Tibial artery (tissue), 4 donors: Measurements from ENCODE around the gene ZNF609.
A peak's percentile ranks its signal among the peaks of the same experiment; 100 is the strongest.

Experiments
- DNase-seq, 2 donors: peaks; one replicate each; pipeline ENCODE4 v3.0.0-alpha.2; 2019
- H3K27ac ChIP-seq, 2 donors: fragments of 200-600 bp; sonication (generic) in 1 of 2; 1 replicate in 1 of 2; 2 replicates in 1 of 2; pipeline ENCODE4 v1.5.1; 2018 to 2019; ENCODE audit warnings: mild to moderate bottlenecking in 1 of 2
- H3K27me3 ChIP-seq, 2 donors: fragments of 200-600 bp; sonication (generic) in 1 of 2; one replicate each; pipeline versions ENCODE4 v1.5.1 to v1.6.0; 2016 to 2019
- H3K36me3 ChIP-seq, 3 donors: fragments of 200-600 bp; sonication (generic) in 2 of 3; one replicate each; pipeline ENCODE4 v1.5.1; 2016 to 2019; ENCODE audit warnings: mild to moderate bottlenecking in 2 of 3
- H3K4me1 ChIP-seq, 4 donors: fragments of 200-600 bp; sonication (generic) in 2 of 4; 1 replicate in 3 of 4; 2 replicates in 1 of 4; pipeline ENCODE4 v1.5.1; 2016 to 2019
- H3K4me3 ChIP-seq, 2 donors: fragments of 200-600 bp; sonication (generic) in 1 of 2; 1 replicate in 1 of 2; 2 replicates in 1 of 2; pipeline ENCODE4 v1.5.1; 2018 to 2019; ENCODE audit warnings: mild to moderate bottlenecking in 2 of 2
- H3K9me3 ChIP-seq, 3 donors: fragments of 200-600 bp; sonication (generic) in 1 of 3; one replicate each; pipeline ENCODE4 v1.5.1; 2016 to 2019
- intact Hi-C: fragments of 100-400 bp; cut with DNase I; formaldehyde crosslinking; loops from one replicate; pipeline ENCODE4 v1.15.0; 2023; ENCODE audit warnings: low total_unique reads
- TF ChIP-seq, protein P1 (sequence below), 2 experiments: fragments of 200-600 bp in 1 of 2; fragments of 450-650 bp in 1 of 2; IDR thresholded peaks; one replicate each; pipeline ENCODE4 v1.5.1; 2017 to 2019; ENCODE audit warnings: antibody characterized with exemption in 2 of 2, mild to moderate bottlenecking in 1 of 2, moderate library complexity in 1 of 2

ZNF609 gene

GRCh38 chr15:64673866-64674265, 213.5 kb downstream of the ZNF609 start:
- Histone ChIP-seq H3K27me3 (no peaks in the 10 kb centered on the region), H3K4me3 (no peak overlapping the region), H3K36me3 (peaks cover 9 to 50% (median 37%) of the 10 kb centered on the region in 3 donors), H3K4me1 (no peaks in the 10 kb centered on the region), H3K27ac (no peak overlapping the region), H3K9me3 (no peaks in the 10 kb centered on the region)
- DNase-seq = no peak
- intact Hi-C loops = no loop called here
- TF ChIP-seq, protein P1, sequence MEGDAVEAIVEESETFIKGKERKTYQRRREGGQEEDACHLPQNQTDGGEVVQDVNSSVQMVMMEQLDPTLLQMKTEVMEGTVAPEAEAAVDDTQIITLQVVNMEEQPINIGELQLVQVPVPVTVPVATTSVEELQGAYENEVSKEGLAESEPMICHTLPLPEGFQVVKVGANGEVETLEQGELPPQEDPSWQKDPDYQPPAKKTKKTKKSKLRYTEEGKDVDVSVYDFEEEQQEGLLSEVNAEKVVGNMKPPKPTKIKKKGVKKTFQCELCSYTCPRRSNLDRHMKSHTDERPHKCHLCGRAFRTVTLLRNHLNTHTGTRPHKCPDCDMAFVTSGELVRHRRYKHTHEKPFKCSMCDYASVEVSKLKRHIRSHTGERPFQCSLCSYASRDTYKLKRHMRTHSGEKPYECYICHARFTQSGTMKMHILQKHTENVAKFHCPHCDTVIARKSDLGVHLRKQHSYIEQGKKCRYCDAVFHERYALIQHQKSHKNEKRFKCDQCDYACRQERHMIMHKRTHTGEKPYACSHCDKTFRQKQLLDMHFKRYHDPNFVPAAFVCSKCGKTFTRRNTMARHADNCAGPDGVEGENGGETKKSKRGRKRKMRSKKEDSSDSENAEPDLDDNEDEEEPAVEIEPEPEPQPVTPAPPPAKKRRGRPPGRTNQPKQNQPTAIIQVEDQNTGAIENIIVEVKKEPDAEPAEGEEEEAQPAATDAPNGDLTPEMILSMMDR (IDR thresholded peaks at IDR 0.05) = no peak

DNA sequence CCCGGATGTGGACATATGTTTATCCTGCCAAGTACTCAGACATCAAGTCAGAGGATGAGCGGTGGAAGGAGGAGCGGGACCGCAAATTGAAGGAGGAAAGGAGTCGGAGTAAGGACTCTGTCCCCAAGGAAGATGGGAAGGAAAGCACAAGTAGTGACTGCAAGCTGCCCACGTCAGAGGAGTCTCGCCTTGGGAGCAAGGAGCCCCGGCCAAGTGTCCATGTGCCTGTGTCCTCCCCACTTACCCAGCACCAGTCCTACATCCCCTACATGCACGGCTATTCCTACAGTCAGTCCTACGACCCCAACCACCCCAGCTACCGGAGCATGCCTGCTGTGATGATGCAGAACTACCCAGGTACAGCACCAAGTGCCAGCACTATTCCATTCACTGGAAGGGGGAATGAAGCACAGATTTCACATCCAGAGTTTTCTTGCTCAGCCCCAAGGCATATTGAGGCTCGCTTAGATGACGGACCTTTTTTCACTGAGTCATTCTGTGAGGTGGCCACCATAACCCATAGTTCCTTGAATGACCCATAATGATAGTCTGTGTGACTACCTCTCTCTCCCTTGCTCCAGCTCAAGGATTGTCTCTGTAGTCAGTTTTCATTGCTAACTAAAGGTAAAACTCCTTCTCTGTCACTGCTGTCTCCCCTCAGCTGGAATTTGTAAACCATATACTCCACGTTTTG, 217.9 kb downstream of the ZNF609 start:
- Histone ChIP-seq H3K36me3 (peaks cover 32 to 94% (median 67%) of the 10 kb centered on the region in 3 donors), H3K9me3 (no peaks in the 10 kb centered on the region), H3K4me1 (no peaks in the 10 kb centered on the region), H3K27me3 (no peaks in the 10 kb centered on the region), H3K27ac (no peak overlapping the region), H3K4me3 (no peak overlapping the region)
- DNase-seq = no peak
- intact Hi-C loops = no loop called here
- TF ChIP-seq, protein P1 (IDR thresholded peaks at IDR 0.05) = no peak

- Histone ChIP-seq H3K9me3 (no peaks in the 10 kb centered on the region), H3K36me3 (peaks cover 32 to 96% (median 49%) of the 10 kb centered on the region in 3 donors), H3K27ac (no peak overlapping the region), H3K27me3 (no peaks in the 10 kb centered on the region), H3K4me1 (no peaks in the 10 kb centered on the region), H3K4me3 (no peak overlapping the region)
- intact Hi-C loops = loop anchor here (10.0 kb wide), 1 partner anchor 515 kb away; the partner anchor contains the start of gene PPIB
- no peak for DNase-seq
- TF ChIP-seq, protein P1 (IDR thresholded peaks at IDR 0.05) = no peak
These were observed 219.7 kb downstream of the ZNF609 start for GRCh38 chr15:64680097-64680496.

- peak overlapping the region in 1 of 2 donors; percentile 53 for H3K27ac ChIP-seq
- no peaks in the 10 kb centered on the region for H3K9me3 ChIP-seq
- no peak for DNase-seq
- peaks cover 28 to 94% (median 40%) of the 10 kb centered on the region in 3 donors for H3K36me3 ChIP-seq
- TF ChIP-seq, protein P1 (IDR thresholded peaks at IDR 0.05) = peak; percentile 52 to 55
- H3K4me3 ChIP-seq = no peak overlapping the region
- peaks cover 0 to 3% (median 0%) of the 10 kb centered on the region in 4 donors for H3K4me1 ChIP-seq
- intact Hi-C loops = loop anchor here (10.0 kb wide), 1 partner anchor 517 kb away; the partner anchor contains the start of gene PPIB
- H3K27me3 ChIP-seq = no peaks in the 10 kb centered on the region
These were observed 221.1 kb downstream of the ZNF609 start for GRCh38 chr15:64681424-64682024.

DNA sequence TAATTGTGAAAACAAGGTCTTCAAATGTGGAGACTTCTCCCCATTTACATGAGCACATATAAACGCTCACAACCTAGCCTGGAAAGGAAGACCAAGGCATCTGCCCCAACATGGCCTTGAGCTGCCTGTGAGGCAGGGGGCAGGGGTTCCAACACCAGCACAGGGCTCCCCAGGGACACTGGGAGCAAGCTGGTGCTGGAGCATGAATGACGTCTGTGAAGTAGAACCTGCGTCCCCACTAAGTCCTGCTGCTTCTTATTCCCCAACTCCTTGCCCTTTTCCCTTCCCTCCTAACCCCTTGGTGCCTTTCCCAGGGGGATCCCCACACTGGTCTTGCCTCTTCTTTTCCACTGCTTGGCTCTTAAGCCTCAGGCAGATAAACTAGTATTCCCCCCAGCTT, 221.9 kb downstream of the ZNF609 start:
- intact Hi-C loops = loop anchor here (10.0 kb wide), 1 partner anchor 517 kb away; the partner anchor contains the start of gene PPIB
- Histone ChIP-seq H3K27ac (peak overlapping the region in 1 of 2 donors; percentile 53), H3K36me3 (peaks cover 36 to 98% (median 44%) of the 10 kb centered on the region in 3 donors), H3K4me1 (peaks cover 0 to 4% (median under 1%) of the 10 kb centered on the region in 4 donors), H3K27me3 (no peaks in the 10 kb centered on the region), H3K9me3 (no peaks in the 10 kb centered on the region), H3K4me3 (no peak overlapping the region)
- DNase-seq = no peak
- TF ChIP-seq, protein P1 (IDR thresholded peaks at IDR 0.05) = no peak
